HepG2 (cell line): ENCODE results near the gene DENND10. TPM values are rescaled to one million over a fixed set of nuclear protein-coding genes. Genes with fewer than 3 reads are reported as not detected.

Experiments used
- ELF3 ChIP-seq: IDR thresholded peaks from 2 replicates; pipeline ENCODE4 v1.6.1; 2016; ENCODE audit warnings: missing genetic modification reagents, missing compliant biosample characterization
- ESRRA ChIP-seq: sonication (generic); formaldehyde crosslinking; IDR thresholded peaks from 2 replicates; pipeline ENCODE4 v1.5.1; 2020; ENCODE audit warnings: mild to moderate bottlenecking, low read depth, missing genetic modification reagents
- FOSL2 ChIP-seq: sonication (generic); formaldehyde crosslinking; IDR thresholded peaks from 2 replicates; pipeline ENCODE4 v1.4.0; 2020; ENCODE audit warnings: missing genetic modification reagents
- FOXA1 ChIP-seq, 2 experiments: fragments of 450-650 bp in 1 of 2; sonication (generic) in 1 of 2; formaldehyde crosslinking in 1 of 2; IDR thresholded peaks; 2 replicates each; pipeline versions ENCODE4 v1.4.0 to v1.6.1; 2016 to 2020; ENCODE audit warnings: missing genetic modification reagents in 1 of 2
- FOXK2 ChIP-seq: fragments of 450-650 bp; IDR thresholded peaks from 2 replicates; pipeline ENCODE4 v1.6.1; 2016
- ISL2 ChIP-seq: sonication (generic); formaldehyde crosslinking; IDR thresholded peaks from 2 replicates; pipeline ENCODE4 v1.5.0; 2020; ENCODE audit warnings: missing genetic modification reagents
- NONO ChIP-seq, 2 experiments: fragments of 450-650 bp in 1 of 2; sonication (generic) in 1 of 2; formaldehyde crosslinking in 1 of 2; IDR thresholded peaks in 1 of 2; conservative IDR thresholded peaks in 1 of 2; 2 replicates each; pipeline versions ENCODE4 v1.6.1 to v1.8.0; 2017 to 2022; ENCODE audit warnings: mild to moderate bottlenecking in 1 of 2, missing genetic modification reagents in 1 of 2, moderate library complexity in 1 of 2
- SIX1 ChIP-seq: sonication (generic); formaldehyde crosslinking; IDR thresholded peaks from 2 replicates; pipeline ENCODE4 v1.4.0; 2020; ENCODE audit warnings: missing genetic modification reagents, borderline replicate concordance
- SSRP1 ChIP-seq: IDR thresholded peaks from 2 replicates; pipeline ENCODE4 v1.6.1; 2016; ENCODE audit warnings: control low read depth
- STAT6 ChIP-seq: sonication (generic); formaldehyde crosslinking; IDR thresholded peaks from 2 replicates; pipeline ENCODE4 v1.4.0; 2020; ENCODE audit warnings: missing genetic modification reagents, mild to moderate bottlenecking, borderline replicate concordance
- ZFP36L1 ChIP-seq: sonication (generic); formaldehyde crosslinking; IDR thresholded peaks from 2 replicates; pipeline ENCODE4 v1.8.0; 2022; ENCODE audit warnings: mild to moderate bottlenecking, missing genetic modification reagents, moderate library complexity
- ZFP90 ChIP-seq: sonication (generic); formaldehyde crosslinking; IDR thresholded peaks from 2 replicates; pipeline ENCODE4 v1.8.0; 2022; ENCODE audit warnings: missing genetic modification reagents, mild to moderate bottlenecking, inconsistent platforms, borderline replicate concordance
- ZMYM2 ChIP-seq: sonication (generic); formaldehyde crosslinking; IDR thresholded peaks from 2 replicates; pipeline ENCODE4 v1.8.0; 2022; ENCODE audit warnings: mild to moderate bottlenecking, missing genetic modification reagents
- ZNF10 ChIP-seq: sonication (generic); formaldehyde crosslinking; IDR thresholded peaks from 2 replicates; pipeline ENCODE4 v1.4.0; 2020; ENCODE audit warnings: mild to moderate bottlenecking, low read depth, missing genetic modification reagents, borderline replicate concordance
- ZNF264 ChIP-seq: sonication (generic); formaldehyde crosslinking; IDR thresholded peaks from 2 replicates; pipeline ENCODE4 v1.4.0; 2020; ENCODE audit warnings: missing genetic modification reagents
- ZNF382 ChIP-seq: sonication (generic); formaldehyde crosslinking; IDR thresholded peaks from 2 replicates; pipeline ENCODE4 v1.5.0; 2020; ENCODE audit warnings: missing genetic modification reagents, mild to moderate bottlenecking, borderline replicate concordance
- ZNF629 ChIP-seq: sonication (generic); formaldehyde crosslinking; conservative IDR thresholded peaks from 2 replicates; pipeline ENCODE4 v1.5.0; 2020; ENCODE audit warnings: missing genetic modification reagents
- ZNF691 ChIP-seq: sonication (generic); formaldehyde crosslinking; IDR thresholded peaks from 2 replicates; pipeline ENCODE4 v1.4.0; 2020; ENCODE audit warnings: missing genetic modification reagents, low read depth, mild to moderate bottlenecking, borderline replicate concordance
- ZNF747 ChIP-seq: sonication (generic); formaldehyde crosslinking; IDR thresholded peaks from 2 replicates; pipeline ENCODE4 v1.8.1; 2023; ENCODE audit warnings: missing genetic modification reagents, mild to moderate bottlenecking, borderline replicate concordance
- ZNF749 ChIP-seq: sonication (generic); formaldehyde crosslinking; IDR thresholded peaks from 2 replicates; pipeline ENCODE4 v1.8.0; 2022; ENCODE audit warnings: mild to moderate bottlenecking, missing genetic modification reagents, moderate library complexity, borderline replicate concordance
- ZNF781 ChIP-seq: sonication (generic); formaldehyde crosslinking; IDR thresholded peaks from 2 replicates; pipeline ENCODE4 v1.5.1; 2020; ENCODE audit warnings: borderline replicate concordance, mild to moderate bottlenecking, missing genetic modification reagents; ENCODE audit errors: not compliant biosample characterization
- polyA plus RNA-seq, 8 experiments: library from polyadenylated mRNA; depleted of rRNA in 3 of 8; stranded (reverse) in 7 of 8; unstranded in 1 of 8; fragments of >200 nt; fragmentation: Illumina TruSeq in 4 of 8; extraction: Trizol in 4 of 8; gene quantifications; 2 replicates each; pipeline versions ENCODE4 v1.2.1 to v1.2.3, GENCODE V29; 2011 to 2016; ENCODE audit warnings: low read depth in 4 of 8, missing spikeins in 1 of 8, mixed read lengths in 1 of 8; ENCODE audit not compliant: insufficient read depth in 1 of 8
- total RNA-seq, 5 experiments: library from RNA; depleted of rRNA; stranded (reverse); fragments of >200 nt; fragmentation: Illumina TruSeq; extraction: Trizol; gene quantifications; 2 replicates each; pipeline ENCODE4 v1.2.3, GENCODE V29; 2016; ENCODE audit warnings: low read depth in 1 of 5

DENND10 gene
- total and polyA plus RNA-seq, 2 of the 13 experiments (the other 11 are each of a cell fraction or from before 2014, with no cell fraction given), result 43.7 to 78.8 TPM

- TF ChIP-seq STAT6, result 0 out of 2 replicates have a peak, but pooled peaks have one; percentile 15
- no peak for TF ChIP-seq SSRP1 (CRISPR knock-in tag)
- no peak; the same call in 1 of the 2 replicates for TF ChIP-seq ZNF264 (CRISPR knock-in tag)
- no peak for TF ChIP-seq ZNF747 (CRISPR knock-in tag)
- TF ChIP-seq FOXA1 (IDR thresholded peaks at IDR 0.05), result peak; percentile 77
- peak; percentile 86 for TF ChIP-seq FOXA1 (CRISPR knock-in tag; IDR thresholded peaks at IDR 0.05)
- TF ChIP-seq ZNF749, result no peak
- peak; percentile 88 for TF ChIP-seq FOXK2
- no peak for TF ChIP-seq ESRRA
- no peak for TF ChIP-seq ELF3
- TF ChIP-seq ZMYM2, result peak; percentile 34; the same call in 1 of the 2 replicates
- TF ChIP-seq ZFP36L1 (CRISPR knock-in tag), result peak; percentile 65; the same call in 1 of the 2 replicates
- TF ChIP-seq ZNF781 (CRISPR knock-in tag), result no peak
- TF ChIP-seq ZNF10 (CRISPR knock-in tag), result no peak
- TF ChIP-seq FOSL2 (CRISPR knock-in tag), result no peak
- no peak for TF ChIP-seq SIX1 (CRISPR knock-in tag)
- TF ChIP-seq ZNF629, result 0 out of 2 replicates have a peak, but pooled peaks have one; percentile 3
- peak; percentile 21; the same call in 1 of the 2 replicates for TF ChIP-seq ZFP90 (CRISPR knock-in tag)
- no peak for TF ChIP-seq NONO (IDR thresholded peaks at IDR 0.05)
- TF ChIP-seq NONO (CRISPR knock-in tag; conservative IDR thresholded peaks at IDR 0.05), result peak; percentile 13; the same call in 1 of the 2 replicates
- TF ChIP-seq ZNF382 (CRISPR knock-in tag), result no peak
- TF ChIP-seq ISL2, result 0 out of 2 replicates have a peak, but pooled peaks have one; percentile 40
- no peak for TF ChIP-seq ZNF691 (CRISPR knock-in tag)
Observed at GRCh38 chr10:119177708-119178371, 73.9 kb downstream of the DENND10 start (continued).
